HEK293 (cell line): Measurements from ENCODE around the gene RSPO4.

Source experiments
- CTCF ChIA-PET: fragments of 350-600 bp; formaldehyde crosslinking; extraction: SDS; loops from one replicate; lab custom pipeline; 2021; ENCODE audit warnings: antibody characterized with exemption; lab: Yijun Ruan, JAX
- POLR2A ChIA-PET: fragments of 300-600 bp; formaldehyde crosslinking; extraction: SDS; loops from one replicate; lab custom pipeline; 2020; ENCODE audit warnings: antibody characterized with exemption, inconsistent platforms; lab: Yijun Ruan, JAX
- H3K27ac ChIP-seq: fragments of 200-500 bp; sonication (Bioruptor generic); 2 replicates; pipeline ENCODE4 v1.5.1; 2014; ENCODE audit warnings: low read depth, low read length, control low read depth, inconsistent platforms; ENCODE audit errors: extremely low read depth
- H3K36me3 ChIP-seq, 2 experiments: fragments of 200-500 bp in 1 of 2; sonication (Bioruptor generic) in 1 of 2; 1 replicate in 1 of 2; 2 replicates in 1 of 2; pipeline ENCODE4 v1.5.1; 2014 to 2017; ENCODE audit warnings: inconsistent platforms in 2 of 2, low read length in 2 of 2; ENCODE audit not compliant: control insufficient read depth in 2 of 2, insufficient read depth in 1 of 2
- H3K4me1 ChIP-seq: fragments of 200-500 bp; sonication (Bioruptor generic); 2 replicates; pipeline ENCODE4 v1.5.1; 2014; ENCODE audit warnings: mild to moderate bottlenecking, low read length, inconsistent platforms; ENCODE audit not compliant: control insufficient read depth, insufficient read depth
- H3K4me3 ChIP-seq: 2 replicates; pipeline ENCODE4 v1.5.1; 2011; ENCODE audit warnings: low read depth, mild to moderate bottlenecking, control low read depth, low read length, moderate library complexity
- H3K9me3 ChIP-seq: fragments of 200-500 bp; sonication (Bioruptor generic); 2 replicates; pipeline ENCODE4 v1.5.1; 2014; ENCODE audit warnings: low read depth, low read length, inconsistent platforms; ENCODE audit not compliant: control insufficient read depth, insufficient read depth
- PRDM1 ChIP-seq: fragments of 450-650 bp; formaldehyde crosslinking; IDR thresholded peaks from 2 replicates; pipeline ENCODE4; 2016; ENCODE audit warnings: missing biosample characterization, missing genetic modification characterization
- ZFP69B ChIP-seq: fragments of 450-650 bp; formaldehyde crosslinking; IDR thresholded peaks from 2 replicates; pipeline ENCODE4 v1.5.1; 2016; ENCODE audit warnings: missing biosample characterization, missing genetic modification characterization
- ZNF184 ChIP-seq: fragments of 450-650 bp; IDR thresholded peaks from 2 replicates; pipeline ENCODE4 v1.5.1; 2018; ENCODE audit warnings: missing biosample characterization, mild to moderate bottlenecking, missing genetic modification characterization
- ZNF19 ChIP-seq: fragments of 450-650 bp; formaldehyde crosslinking; IDR thresholded peaks from 2 replicates; pipeline ENCODE4; 2016; ENCODE audit warnings: missing biosample characterization, missing genetic modification characterization, low read depth

RSPO4 gene

DNA sequence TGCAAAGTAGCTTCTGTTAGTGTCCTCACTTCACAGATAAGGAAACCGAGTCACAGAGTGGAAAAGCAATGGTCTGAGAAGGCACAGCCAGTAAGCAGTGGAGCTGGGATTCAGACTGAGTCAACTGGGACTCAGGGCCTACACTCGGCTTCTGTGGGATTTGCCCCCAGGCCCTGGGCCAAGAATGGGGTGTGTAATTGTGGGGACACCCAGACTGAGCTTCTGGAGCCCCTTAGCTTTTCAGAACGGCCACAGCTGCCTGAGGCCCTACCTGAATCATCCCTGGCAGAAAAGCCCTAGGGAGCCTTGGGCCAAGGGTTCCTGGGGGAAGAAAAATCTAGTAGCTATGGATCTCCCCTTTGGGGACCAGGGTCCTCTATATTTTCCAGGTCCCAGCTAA, 92.5 kb downstream of the RSPO4 start:
- ChIA-PET POLR2A (no interaction called here), CTCF (no interaction called here)
- Histone ChIP-seq H3K4me1 (no peaks in the 10 kb centered on the region), H3K9me3 (no peaks in the 10 kb centered on the region), H3K36me3 (no peaks in the 10 kb centered on the region), H3K27ac (no peak overlapping the region), H3K4me3 (no peak overlapping the region)
- TF ChIP-seq ZNF19 (no peak), ZNF184 (tag by site-specific recombination) (no peak), PRDM1 (tag by site-specific recombination) (no peak), ZFP69B (tag by site-specific recombination) (no peak)
